Activated T-cell treated with anti-CD3 and anti-CD28 coated beads, Interleukin-2, amount 50 U/mL, for 24 hours (primary cell): ENCODE measurements around the gene PLEKHM3.

Source experiments
- DNase-seq: peaks from one replicate; pipeline ENCODE4 v3.0.0-alpha.2; 2020
- H3K27ac Mint-ChIP-seq: 2 replicates; pipeline ENCODE4 v1.8.0; 2020; ENCODE audit warnings: mild to moderate bottlenecking, mixed read lengths
- H3K27me3 Mint-ChIP-seq: 2 replicates; pipeline ENCODE4 v1.8.0; 2020; ENCODE audit warnings: mixed read lengths
- H3K36me3 Mint-ChIP-seq: 2 replicates; pipeline ENCODE4 v1.8.0; 2020; ENCODE audit warnings: low read depth, mixed read lengths
- H3K4me1 Mint-ChIP-seq: 2 replicates; pipeline ENCODE4 v1.8.0; 2020; ENCODE audit warnings: low read depth, mixed read lengths
- H3K4me3 Mint-ChIP-seq: 2 replicates; pipeline ENCODE4 v1.8.0; 2020; ENCODE audit warnings: mild to moderate bottlenecking, moderate library complexity, mixed read lengths
- H3K9me3 Mint-ChIP-seq: 2 replicates; pipeline ENCODE4 v1.8.0; 2020; ENCODE audit warnings: mixed read lengths

PLEKHM3 gene

GRCh38 chr2:207896525-207897285, 128.6 kb downstream of the PLEKHM3 start:
- no peak for DNase-seq
- no peaks in the 10 kb centered on the region for H3K27me3 Mint-ChIP-seq
- H3K9me3 Mint-ChIP-seq: no peaks in the 10 kb centered on the region
- H3K4me1 Mint-ChIP-seq: no peaks in the 10 kb centered on the region
- H3K36me3 Mint-ChIP-seq: peaks cover 20% of the 10 kb centered on the region
- no peak overlapping the region for H3K27ac Mint-ChIP-seq
- no peak overlapping the region for H3K4me3 Mint-ChIP-seq

GRCh38 chr2:207895274-207895860, 130.0 kb downstream of the PLEKHM3 start:
- DNase-seq: no peak
- Mint-ChIP-seq H3K9me3 (no peaks in the 10 kb centered on the region), H3K4me1 (no peaks in the 10 kb centered on the region), H3K4me3 (no peak overlapping the region), H3K36me3 (peaks cover 14% of the 10 kb centered on the region), H3K27ac (no peak overlapping the region), H3K27me3 (no peaks in the 10 kb centered on the region)

- H3K27me3 Mint-ChIP-seq: no peaks in the 10 kb centered on the region
- H3K4me1 Mint-ChIP-seq: no peaks in the 10 kb centered on the region
- no peak for DNase-seq
- H3K4me3 Mint-ChIP-seq: no peak overlapping the region
- H3K36me3 Mint-ChIP-seq: peaks cover 2% of the 10 kb centered on the region
- H3K27ac Mint-ChIP-seq: no peak overlapping the region
- H3K9me3 Mint-ChIP-seq: no peaks in the 10 kb centered on the region
Observed at GRCh38 chr2:207892716-207893402, 132.5 kb downstream of the PLEKHM3 start.

- H3K36me3 Mint-ChIP-seq: peaks cover 2% of the 10 kb centered on the region
- no peak overlapping the region for H3K4me3 Mint-ChIP-seq
- H3K4me1 Mint-ChIP-seq: no peaks in the 10 kb centered on the region
- no peaks in the 10 kb centered on the region for H3K9me3 Mint-ChIP-seq
- DNase-seq: no peak
- H3K27me3 Mint-ChIP-seq: no peaks in the 10 kb centered on the region
- H3K27ac Mint-ChIP-seq: no peak overlapping the region
Observed at GRCh38 chr2:207891086-207891844, 134.1 kb downstream of the PLEKHM3 start.

- peaks cover 1% of the 10 kb centered on the region for H3K4me1 Mint-ChIP-seq
- no peak overlapping the region for H3K4me3 Mint-ChIP-seq
- H3K9me3 Mint-ChIP-seq: peaks cover 2% of the 10 kb centered on the region
- H3K27ac Mint-ChIP-seq: no peak overlapping the region
- no peaks in the 10 kb centered on the region for H3K36me3 Mint-ChIP-seq
- no peak for DNase-seq
- no peaks in the 10 kb centered on the region for H3K27me3 Mint-ChIP-seq
Observed at GRCh38 chr2:207887500-207887899, 137.8 kb downstream of the PLEKHM3 start.

GRCh38 chr2:207885010-207885409, 140.3 kb downstream of the PLEKHM3 start:
- DNase-seq: no peak
- Mint-ChIP-seq H3K4me3 (no peak overlapping the region), H3K27me3 (no peaks in the 10 kb centered on the region), H3K9me3 (peaks cover 2% of the 10 kb centered on the region), H3K36me3 (no peaks in the 10 kb centered on the region), H3K27ac (no peak overlapping the region), H3K4me1 (peaks cover 1% of the 10 kb centered on the region)

GRCh38 chr2:207884127-207884526, 141.2 kb downstream of the PLEKHM3 start:
- Mint-ChIP-seq H3K4me3 (no peak overlapping the region), H3K4me1 (peaks cover 1% of the 10 kb centered on the region), H3K27ac (no peak overlapping the region), H3K36me3 (no peaks in the 10 kb centered on the region), H3K27me3 (no peaks in the 10 kb centered on the region), H3K9me3 (peaks cover 2% of the 10 kb centered on the region)
- no peak for DNase-seq

GRCh38 chr2:207883002-207883780, 142.1 kb downstream of the PLEKHM3 start:
- no peak overlapping the region for H3K4me3 Mint-ChIP-seq
- DNase-seq: no peak
- H3K4me1 Mint-ChIP-seq: peaks cover 1% of the 10 kb centered on the region
- no peaks in the 10 kb centered on the region for H3K36me3 Mint-ChIP-seq
- H3K27me3 Mint-ChIP-seq: no peaks in the 10 kb centered on the region
- no peak overlapping the region for H3K27ac Mint-ChIP-seq
- peaks cover 2% of the 10 kb centered on the region for H3K9me3 Mint-ChIP-seq

GRCh38 chr2:207881902-207882301, 143.4 kb downstream of the PLEKHM3 start:
- DNase-seq: no peak
- H3K9me3 Mint-ChIP-seq: peaks cover 2% of the 10 kb centered on the region
- H3K27me3 Mint-ChIP-seq: no peaks in the 10 kb centered on the region
- H3K36me3 Mint-ChIP-seq: no peaks in the 10 kb centered on the region
- peaks cover 1% of the 10 kb centered on the region for H3K4me1 Mint-ChIP-seq
- H3K4me3 Mint-ChIP-seq: no peak overlapping the region
- H3K27ac Mint-ChIP-seq: no peak overlapping the region

- Mint-ChIP-seq H3K27ac (no peak overlapping the region), H3K4me1 (peaks cover 1% of the 10 kb centered on the region), H3K9me3 (peaks cover 2% of the 10 kb centered on the region), H3K36me3 (no peaks in the 10 kb centered on the region), H3K27me3 (no peaks in the 10 kb centered on the region), H3K4me3 (no peak overlapping the region)
- DNase-seq: no peak
Observed at GRCh38 chr2:207879536-207879935, 145.8 kb downstream of the PLEKHM3 start.

- no peaks in the 10 kb centered on the region for H3K9me3 Mint-ChIP-seq
- no peaks in the 10 kb centered on the region for H3K27me3 Mint-ChIP-seq
- no peaks in the 10 kb centered on the region for H3K4me1 Mint-ChIP-seq
- DNase-seq: no peak
- no peak overlapping the region for H3K4me3 Mint-ChIP-seq
- no peaks in the 10 kb centered on the region for H3K36me3 Mint-ChIP-seq
- H3K27ac Mint-ChIP-seq: no peak overlapping the region
Observed at GRCh38 chr2:207876842-207877535, 148.3 kb downstream of the PLEKHM3 start.

GRCh38 chr2:207875473-207876212, 149.7 kb downstream of the PLEKHM3 start:
- H3K27ac Mint-ChIP-seq: no peak overlapping the region
- H3K27me3 Mint-ChIP-seq: no peaks in the 10 kb centered on the region
- no peaks in the 10 kb centered on the region for H3K4me1 Mint-ChIP-seq
- H3K9me3 Mint-ChIP-seq: no peaks in the 10 kb centered on the region
- no peaks in the 10 kb centered on the region for H3K36me3 Mint-ChIP-seq
- H3K4me3 Mint-ChIP-seq: no peak overlapping the region
- no peak for DNase-seq

GRCh38 chr2:207873794-207874193, 151.5 kb downstream of the PLEKHM3 start:
- DNase-seq: no peak
- H3K4me3 Mint-ChIP-seq: no peak overlapping the region
- H3K36me3 Mint-ChIP-seq: no peaks in the 10 kb centered on the region
- no peak overlapping the region for H3K27ac Mint-ChIP-seq
- H3K27me3 Mint-ChIP-seq: no peaks in the 10 kb centered on the region
- no peaks in the 10 kb centered on the region for H3K4me1 Mint-ChIP-seq
- no peaks in the 10 kb centered on the region for H3K9me3 Mint-ChIP-seq
